Ureter (tissue), 1 donor: Measurements from ENCODE around the gene LRIF1. TPM values are rescaled to one million over a fixed set of nuclear protein-coding genes. Genes with fewer than 3 reads are reported as not detected.
"Not testable (repeated sequence)": the region's sequence is repeated elsewhere in the genome, so short reads cannot be mapped to it uniquely, and the experiment has no call there.

Source experiments
- DNase-seq: peaks from one replicate; pipeline ENCODE4 v3.0.0-alpha.2; 2020; ENCODE audit warnings: low spot score
- total RNA-seq: library from RNA; stranded (reverse); gene quantifications from one replicate; pipeline ENCODE4 v1.2.4, GENCODE V29; 2023
- donor health status: DM: yes; HTN: yes; CAD: no.

The LRIF1 gene
- total RNA-seq = 15.0 TPM

- DNase-seq = peak; percentile 99
Measured at GRCh38 chr1:110963691-110964454, at the start of gene LRIF1. Gene LRIF1, minus strand, starts transcription at chr1:110963922. Its CDS starts 234 bp downstream, at chr1:110963688.

GRCh38 chr1:111008031-111008430 lies 44.3 kb upstream of the LRIF1 start:
- no peak for DNase-seq

GRCh38 chr1:111006556-111006955 lies 42.8 kb upstream of the LRIF1 start:
- no peak for DNase-seq

GRCh38 chr1:110999607-111000006 lies 35.9 kb upstream of the LRIF1 start:
- not testable (repeated sequence) for DNase-seq

- not testable (repeated sequence) for DNase-seq
Measured at GRCh38 chr1:110992329-110992728, 28.6 kb upstream of the LRIF1 start.

- DNase-seq = not testable (repeated sequence)
Measured at GRCh38 chr1:110991295-110991694, 27.6 kb upstream of the LRIF1 start.

- DNase-seq = no peak
Measured at GRCh38 chr1:110990541-110990940, 26.8 kb upstream of the LRIF1 start.

- no peak for DNase-seq
Measured at GRCh38 chr1:110986407-110986891, 22.7 kb upstream of the LRIF1 start.

GRCh38 chr1:110982320-110982719 lies 18.6 kb upstream of the LRIF1 start:
- DNase-seq = no peak

- DNase-seq = no peak
Measured at GRCh38 chr1:110979154-110979553, 15.4 kb upstream of the LRIF1 start.

- DNase-seq = no peak
Measured at GRCh38 chr1:110976089-110976488, 12.4 kb upstream of the LRIF1 start.

- DNase-seq = no peak
Measured at GRCh38 chr1:110975265-110975664, 11.5 kb upstream of the LRIF1 start.

- DNase-seq = no peak
Measured at GRCh38 chr1:110967256-110967655, 3.5 kb upstream of the LRIF1 start.

- DNase-seq = no peak
Measured at GRCh38 chr1:110964455-110964903, 757 bp upstream of the LRIF1 start.

GRCh38 chr1:110962892-110963690 lies 631 bp downstream of the LRIF1 start:
- DNase-seq = peak; percentile 52

- no peak for DNase-seq
Measured at GRCh38 chr1:110961902-110962301, 1.8 kb downstream of the LRIF1 start.

- DNase-seq = no peak
Measured at GRCh38 chr1:110960777-110961420, 2.8 kb downstream of the LRIF1 start.

GRCh38 chr1:110957798-110958197 lies 5.9 kb downstream of the LRIF1 start:
- no peak for DNase-seq

- DNase-seq = no peak
Measured at GRCh38 chr1:110956586-110956985, 7.1 kb downstream of the LRIF1 start.

GRCh38 chr1:110953031-110953430 lies 10.7 kb downstream of the LRIF1 start:
- DNase-seq = no peak

GRCh38 chr1:110952031-110952430 lies 11.7 kb downstream of the LRIF1 start:
- no peak for DNase-seq

GRCh38 chr1:110951161-110951560 lies 12.6 kb downstream of the LRIF1 start:
- DNase-seq = no peak
